Measurements from ENCODE around the gene SMYD3. TPM values are rescaled to one million over a fixed set of nuclear protein-coding genes. Genes with fewer than 3 reads are reported as not detected.
A peak's percentile ranks its signal among the peaks of the same experiment; 100 is the strongest.

SMYD3 gene
- total RNA-seq, 6 experiments from 2014 or later = 6.3 to 10.0 (median 6.6) TPM

GRCh38 chr1:246114369-246114768, 392.7 kb downstream of the SMYD3 start:
- ATAC-seq = no peak
- Histone ChIP-seq H3K27ac (no peak overlapping the region), H3K4me1 (no peaks in the 10 kb centered on the region), H3K36me3 (no peaks in the 10 kb centered on the region), H3K27me3 (no peaks in the 10 kb centered on the region), H3K9me3 (no peaks in the 10 kb centered on the region), H3K4me3 (no peak overlapping the region)
- DNase-seq = no peak
- no peak for TF ChIP-seq POLR2A (IDR thresholded peaks at IDR 0.05)
- TF ChIP-seq, protein P1, sequence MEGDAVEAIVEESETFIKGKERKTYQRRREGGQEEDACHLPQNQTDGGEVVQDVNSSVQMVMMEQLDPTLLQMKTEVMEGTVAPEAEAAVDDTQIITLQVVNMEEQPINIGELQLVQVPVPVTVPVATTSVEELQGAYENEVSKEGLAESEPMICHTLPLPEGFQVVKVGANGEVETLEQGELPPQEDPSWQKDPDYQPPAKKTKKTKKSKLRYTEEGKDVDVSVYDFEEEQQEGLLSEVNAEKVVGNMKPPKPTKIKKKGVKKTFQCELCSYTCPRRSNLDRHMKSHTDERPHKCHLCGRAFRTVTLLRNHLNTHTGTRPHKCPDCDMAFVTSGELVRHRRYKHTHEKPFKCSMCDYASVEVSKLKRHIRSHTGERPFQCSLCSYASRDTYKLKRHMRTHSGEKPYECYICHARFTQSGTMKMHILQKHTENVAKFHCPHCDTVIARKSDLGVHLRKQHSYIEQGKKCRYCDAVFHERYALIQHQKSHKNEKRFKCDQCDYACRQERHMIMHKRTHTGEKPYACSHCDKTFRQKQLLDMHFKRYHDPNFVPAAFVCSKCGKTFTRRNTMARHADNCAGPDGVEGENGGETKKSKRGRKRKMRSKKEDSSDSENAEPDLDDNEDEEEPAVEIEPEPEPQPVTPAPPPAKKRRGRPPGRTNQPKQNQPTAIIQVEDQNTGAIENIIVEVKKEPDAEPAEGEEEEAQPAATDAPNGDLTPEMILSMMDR (IDR thresholded peaks at IDR 0.05) = no peak
- intact Hi-C loops (cut with DNase I) = no loop called here
- WGBS (ENCODE audit: insufficient coverage, low coverage, low lambda C conversion rate, missing lambda C conversion rate) = 71% methylated on average over 7 of the region's 9 CpGs

- ATAC-seq = peak; percentile 25 to 70 (median 57)
- DNase-seq = no peak
- Histone ChIP-seq H3K36me3 (no peaks in the 10 kb centered on the region), H3K27ac (no peak overlapping the region), H3K4me3 (no peak overlapping the region), H3K27me3 (no peaks in the 10 kb centered on the region), H3K9me3 (no peaks in the 10 kb centered on the region), H3K4me1 (no peaks in the 10 kb centered on the region)
- 49% methylated on average over 8 of the region's 8 CpGs for WGBS (ENCODE audit: insufficient coverage, low coverage, low lambda C conversion rate, missing lambda C conversion rate)
- intact Hi-C loops (cut with DNase I) = no loop called here
- TF ChIP-seq, protein P1 (IDR thresholded peaks at IDR 0.05) = no peak
- TF ChIP-seq POLR2A (IDR thresholded peaks at IDR 0.05) = no peak
Observed at GRCh38 chr1:246113555-246114095, 393.5 kb downstream of the SMYD3 start.

DNA sequence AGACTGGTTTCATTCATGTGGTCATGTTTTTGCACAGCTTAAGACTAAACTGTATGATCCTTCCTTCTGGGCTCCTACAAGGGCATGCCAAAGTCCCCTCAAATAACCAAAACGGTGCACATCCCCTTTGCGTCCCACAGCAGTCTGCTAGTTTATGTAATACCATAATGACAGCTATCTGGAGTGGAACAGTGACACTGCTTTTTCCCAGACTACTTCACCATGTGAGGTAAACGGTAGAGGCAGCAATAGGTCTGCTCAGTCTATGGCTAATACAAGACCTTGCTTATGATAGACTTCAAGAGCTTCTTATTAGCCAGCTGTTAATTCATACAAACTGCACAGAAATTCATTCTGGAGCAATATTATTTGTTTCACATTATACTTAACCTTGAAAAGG, 395.5 kb downstream of the SMYD3 start:
- WGBS (ENCODE audit: insufficient coverage, low coverage, low lambda C conversion rate, missing lambda C conversion rate) = 63% methylated on average over 3 of the region's 3 CpGs
- DNase-seq (no peak), ATAC-seq (no peak)
- intact Hi-C loops (cut with DNase I) = no loop called here
- no peaks in the 10 kb centered on the region for H3K27me3 ChIP-seq
- H3K27ac ChIP-seq = no peak overlapping the region
- H3K4me1 ChIP-seq = no peaks in the 10 kb centered on the region
- no peaks in the 10 kb centered on the region for H3K36me3 ChIP-seq
- H3K4me3 ChIP-seq = no peak overlapping the region
- no peaks in the 10 kb centered on the region for H3K9me3 ChIP-seq
- TF ChIP-seq, protein P1 (IDR thresholded peaks at IDR 0.05) = no peak
- TF ChIP-seq POLR2A (IDR thresholded peaks at IDR 0.05) = no peak

DNA sequence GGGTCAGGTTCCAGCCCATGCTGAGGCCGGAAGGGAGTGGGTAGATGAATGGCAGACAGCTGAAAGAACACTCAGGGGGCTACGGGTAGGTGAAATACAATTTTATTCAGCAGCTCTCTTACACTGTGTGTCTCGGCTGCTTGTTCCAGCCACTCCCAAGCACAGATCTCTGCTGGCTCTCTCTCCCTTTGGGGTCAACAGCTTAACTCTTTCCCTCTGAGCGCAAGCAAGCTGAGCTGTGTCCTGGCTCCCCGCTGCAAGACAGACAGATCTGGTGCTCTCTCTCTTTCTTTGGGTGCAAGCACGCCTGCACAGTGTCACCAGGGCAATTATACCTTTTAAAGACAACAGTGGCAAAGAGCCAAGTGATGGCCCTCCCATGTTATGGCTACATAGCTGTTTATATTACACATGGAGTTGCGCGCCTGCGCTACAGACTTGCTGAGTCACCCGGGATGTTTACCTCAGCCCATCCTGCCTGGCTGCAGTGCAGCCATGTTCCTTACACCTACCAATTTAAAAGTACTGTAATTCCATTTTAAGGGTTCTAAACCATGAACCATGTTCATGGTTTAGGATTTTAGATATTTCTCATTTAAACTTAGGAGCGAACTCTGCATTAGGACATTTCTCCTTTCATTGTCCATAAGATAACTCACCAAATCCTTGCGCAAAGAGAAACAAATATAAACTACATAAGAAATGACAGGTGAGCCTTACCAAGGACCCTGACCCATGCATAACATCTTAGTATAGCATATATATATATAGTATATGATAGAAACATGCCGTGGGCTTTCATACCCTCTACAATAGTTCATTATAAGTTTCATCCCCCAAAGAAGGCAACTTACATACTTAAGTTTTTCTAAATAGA, 396.5 kb downstream of the SMYD3 start:
- no peaks in the 10 kb centered on the region for H3K4me1 ChIP-seq
- no peaks in the 10 kb centered on the region for H3K9me3 ChIP-seq
- TF ChIP-seq POLR2A (IDR thresholded peaks at IDR 0.05) = no peak
- TF ChIP-seq, protein P1 (IDR thresholded peaks at IDR 0.05) = no peak
- ATAC-seq (no peak), DNase-seq (no peak)
- no peaks in the 10 kb centered on the region for H3K27me3 ChIP-seq
- WGBS (ENCODE audit: insufficient coverage, low coverage, low lambda C conversion rate, missing lambda C conversion rate) = 67% methylated on average over 9 of the region's 13 CpGs
- no peaks in the 10 kb centered on the region for H3K36me3 ChIP-seq
- intact Hi-C loops (cut with DNase I) = no loop called here
- H3K4me3 ChIP-seq = no peak overlapping the region
- H3K27ac ChIP-seq = no peak overlapping the region
